K562 (cell line): ENCODE results near the gene DDX11. TPM values are rescaled to one million over a fixed set of nuclear protein-coding genes. Genes with fewer than 3 reads are reported as not detected.
"Not testable (repeated sequence)": the region's sequence is repeated elsewhere in the genome, so short reads cannot be mapped to it uniquely, and the experiment has no call there.

Experiments used
- ATAC-seq: fragments of 200-7000 bp; cut with Tn5 transposase; 3 replicates; pipeline ENCODE4 v1.9.1; 2020; ENCODE audit warnings: moderate library complexity
- BruUV-seq: library from RNA; stranded (reverse); fragments of 400-500 nt; replicated peaks from 2 replicates; lab custom pipeline; 2021; lab: Mats Ljungman, UMichigan
- CTCF ChIA-PET: fragments of 300-600 bp; formaldehyde crosslinking; extraction: SDS; loops from one replicate; lab custom pipeline; 2021; ENCODE audit warnings: low intra/inter-chr PET ratio; lab: Yijun Ruan, JAX
- POLR2A ChIA-PET: fragments of 300-600, 350-650 bp; sonication (Branson Sonifier 250); formaldehyde crosslinking; extraction: SDS; loops from one replicate; lab custom pipeline; 2021; ENCODE audit warnings: antibody characterized with exemption, inconsistent platforms; lab: Yijun Ruan, JAX
- DNase-seq, 4 experiments: peaks; one replicate each; pipeline versions ENCODE4 v3.0.0 to v3.0.0-alpha.2; 2011 to 2018; ENCODE audit warnings: low spot score in 3 of 4, mixed read lengths in 3 of 4; ENCODE audit errors: extremely low read depth in 1 of 4
- FAIRE-seq: peaks from 2 replicates; lab custom pipeline; 2011; peaks lifted over from hg19 to GRCh38; lab: Jason Lieb, UNC
- H2AFZ ChIP-seq: 2 replicates; pipeline ENCODE4 v1.6.0; 2011; ENCODE audit warnings: low read depth, low read length, control low read depth, inconsistent platforms
- H3K27ac ChIP-seq: fragments of 200-600 bp; 3 replicates; pipeline ENCODE4 v1.8.0; 2011; ENCODE audit warnings: low read depth, mild to moderate bottlenecking, control low read depth, inconsistent platforms, low read length, moderate library complexity, mixed read lengths; ENCODE audit errors: extremely low read depth
- H3K27me3 ChIP-seq, 2 experiments: fragments of 300-600 bp in 1 of 2; 2 replicates in 1 of 2; 3 replicates in 1 of 2; pipeline versions ENCODE4 v1.6.0 to v1.8.0; 2011; ENCODE audit warnings: inconsistent platforms in 2 of 2, low read length in 2 of 2, mild to moderate bottlenecking in 1 of 2, mixed read lengths in 1 of 2, moderate library complexity in 1 of 2; ENCODE audit not compliant: control insufficient read depth in 2 of 2, insufficient read depth in 2 of 2
- H3K36me3 ChIP-seq: fragments of 300-600 bp; 3 replicates; pipeline ENCODE4 v1.8.0; 2011; ENCODE audit warnings: mild to moderate bottlenecking, low read length, inconsistent platforms; ENCODE audit not compliant: control insufficient read depth, insufficient read depth
- H3K4me1 ChIP-seq, 2 experiments: fragments of 200-600 bp in 1 of 2; replicated peaks in 1 of 2; 2 replicates in 1 of 2; 3 replicates in 1 of 2; pipeline versions ENCODE4 v1.5.1 to v1.8.0; 2011; ENCODE audit warnings: inconsistent platforms in 2 of 2, low read length in 2 of 2, mild to moderate bottlenecking in 1 of 2, mixed read lengths in 1 of 2, moderate library complexity in 1 of 2; ENCODE audit not compliant: control insufficient read depth in 2 of 2, insufficient read depth in 2 of 2
- H3K4me2 ChIP-seq: 2 replicates; pipeline ENCODE4 v1.6.1; 2011; ENCODE audit warnings: low read length, control low read depth, inconsistent platforms, mixed read lengths; ENCODE audit not compliant: insufficient read depth
- H3K4me3 ChIP-seq: fragments of 200-600 bp; sonication (generic), shearing (Covaris generic); 2 replicates; pipeline ENCODE4 v1.5.1; 2016; ENCODE audit warnings: control low read depth, inconsistent platforms
- H3K79me2 ChIP-seq: fragments of 200-600 bp; 3 replicates; pipeline ENCODE4 v1.8.0; 2011; ENCODE audit warnings: low read length, inconsistent platforms; ENCODE audit not compliant: control insufficient read depth, insufficient read depth
- H3K9ac ChIP-seq, 2 experiments: 2 replicates each; pipeline versions ENCODE4 v1.6.0 to v1.6.1; 2011; ENCODE audit warnings: low read depth in 2 of 2, low read length in 2 of 2, control low read depth in 1 of 2, inconsistent platforms in 1 of 2, mild to moderate bottlenecking in 1 of 2, mixed read lengths in 1 of 2; ENCODE audit not compliant: insufficient read depth in 1 of 2
- H3K9me1 ChIP-seq: one replicate; pipeline ENCODE4 v1.6.0; 2011; ENCODE audit warnings: inconsistent platforms, mild to moderate bottlenecking, low read length, moderate library complexity; ENCODE audit not compliant: control insufficient read depth, insufficient read depth
- H3K9me3 ChIP-seq: replicated peaks from 2 replicates; pipeline ENCODE4 v1.5.1; 2011; ENCODE audit warnings: low read depth, low read length, inconsistent platforms; ENCODE audit not compliant: control insufficient read depth, insufficient read depth
- H4K20me1 ChIP-seq: replicated peaks from 2 replicates; pipeline ENCODE4 v1.6.1; 2011; ENCODE audit warnings: low read length, inconsistent platforms, mixed read lengths; ENCODE audit not compliant: control insufficient read depth, insufficient read depth
- WGBS: fragments of 100-300 bp; shearing (Covaris generic); methylation state at CpG from one replicate; pipeline ENCODE4 v1.1.6; 2016; ENCODE audit warnings: low coverage, mixed read lengths; ENCODE audit not compliant: insufficient coverage; ENCODE audit errors: missing lambda C conversion rate; 5-methylcytosine and 5-hydroxymethylcytosine counted together
- in situ Hi-C: fragments of 300-500 bp; cut with MboI; formaldehyde crosslinking; loops from 4 replicates; pipeline ENCODE4 v1.15.0; 2018; ENCODE audit warnings: inconsistent platforms, mixed read lengths
- intact Hi-C: fragments of 100-400 bp; cut with micrococcal nuclease; formaldehyde crosslinking; loops from 2 replicates; pipeline ENCODE4 v1.14.2; 2022
- polyA plus RNA-seq, 8 experiments: library from polyadenylated mRNA; depleted of rRNA in 4 of 8; stranded (reverse) in 5 of 8; unstranded in 3 of 8; fragments of >200 nt; fragmentation: Nextera tagmentation in 2 of 8; fragmentation: Illumina TruSeq in 1 of 8; extraction: Ambion mirVana in 2 of 8; extraction: Trizol in 1 of 8; gene quantifications; 2 replicates each; pipeline versions ENCODE4 v1.2.1 to v1.2.3, GENCODE V29; 2011 to 2014; ENCODE audit warnings: inconsistent platforms in 1 of 8, missing spikeins in 1 of 8
- total RNA-seq, 7 experiments: library from RNA; depleted of rRNA in 6 of 7; stranded (reverse); fragments of >200 nt in 6 of 7; fragmentation: Illumina TruSeq in 2 of 7; extraction: Trizol in 2 of 7; gene quantifications; 2 replicates each; pipeline versions ENCODE4 v1.2.1 to v1.2.3, GENCODE V29; 2011 to 2021; ENCODE audit warnings: low replicate concordance in 1 of 7

The DDX11 gene
- total and polyA plus RNA-seq, 9 of the 15 experiments (the other 6 are each of a cell fraction or from before 2014, with no cell fraction given), result 3.6 to 93.2 (median 42.5) TPM

- in situ Hi-C loops, ATAC-seq, H4K20me1 ChIP-seq, DNase-seq, H3K79me2 ChIP-seq, H3K9ac ChIP-seq, H3K9me3 ChIP-seq, H3K27me3 ChIP-seq, POLR2A ChIA-PET, FAIRE-seq, H3K9me1 ChIP-seq, H3K4me1 ChIP-seq, H3K4me3 ChIP-seq, H3K4me2 ChIP-seq, BruUV-seq, H3K27ac ChIP-seq, CTCF ChIA-PET, H2AFZ ChIP-seq, intact Hi-C loops: not testable (repeated sequence)
- peaks cover 56% of the 10 kb centered on the region; the same call in 1 of the 3 replicates for H3K36me3 ChIP-seq
- 94% methylated on average over 5 of the region's 8 CpGs for WGBS
These were observed 13.8 kb downstream of the DDX11 start for GRCh38 chr12:31087486-31087885.

- H2AFZ ChIP-seq, H3K4me2 ChIP-seq, ATAC-seq, H4K20me1 ChIP-seq, FAIRE-seq, H3K9me1 ChIP-seq, DNase-seq, in situ Hi-C loops, H3K79me2 ChIP-seq, H3K9ac ChIP-seq, H3K4me1 ChIP-seq, H3K27ac ChIP-seq, H3K9me3 ChIP-seq, BruUV-seq, intact Hi-C loops, CTCF ChIA-PET, H3K27me3 ChIP-seq, H3K4me3 ChIP-seq: not testable (repeated sequence)
- 83% methylated on average over 1 of the region's 2 CpGs for WGBS
- H3K36me3 ChIP-seq, result peaks cover 56% of the 10 kb centered on the region; the same call in 1 of the 3 replicates
- POLR2A ChIA-PET, result interaction anchor here (1.2 kb wide), 1 partner anchor 14 kb away, joined by 3 read pairs; no protein-coding TSS in a partner anchor
These were observed 14.3 kb downstream of the DDX11 start for GRCh38 chr12:31087956-31088355.
